HEK293 (cell line): ENCODE results near the gene IFRD2.

Experiments used
- ZNF623 ChIP-seq: fragments of 450-650 bp; formaldehyde crosslinking; IDR thresholded peaks from 2 replicates; pipeline ENCODE4 v1.5.1; 2016; ENCODE audit warnings: missing biosample characterization, missing genetic modification characterization
- ZNF777 ChIP-seq: fragments of 450-650 bp; formaldehyde crosslinking; IDR thresholded peaks from 2 replicates; pipeline ENCODE4 v1.5.1; 2017; ENCODE audit warnings: missing biosample characterization, missing genetic modification characterization, borderline replicate concordance
- TF ChIP-seq, protein P1 (sequence below): fragments of 450-650 bp; formaldehyde crosslinking; IDR thresholded peaks from 2 replicates; pipeline ENCODE4 v1.5.1; 2016; ENCODE audit warnings: missing biosample characterization, missing genetic modification characterization
- TF ChIP-seq, protein P2 (sequence below): fragments of 450-650 bp; formaldehyde crosslinking; IDR thresholded peaks from 2 replicates; pipeline ENCODE4 v1.5.1; 2016; ENCODE audit warnings: missing biosample characterization, missing genetic modification characterization

DNA sequence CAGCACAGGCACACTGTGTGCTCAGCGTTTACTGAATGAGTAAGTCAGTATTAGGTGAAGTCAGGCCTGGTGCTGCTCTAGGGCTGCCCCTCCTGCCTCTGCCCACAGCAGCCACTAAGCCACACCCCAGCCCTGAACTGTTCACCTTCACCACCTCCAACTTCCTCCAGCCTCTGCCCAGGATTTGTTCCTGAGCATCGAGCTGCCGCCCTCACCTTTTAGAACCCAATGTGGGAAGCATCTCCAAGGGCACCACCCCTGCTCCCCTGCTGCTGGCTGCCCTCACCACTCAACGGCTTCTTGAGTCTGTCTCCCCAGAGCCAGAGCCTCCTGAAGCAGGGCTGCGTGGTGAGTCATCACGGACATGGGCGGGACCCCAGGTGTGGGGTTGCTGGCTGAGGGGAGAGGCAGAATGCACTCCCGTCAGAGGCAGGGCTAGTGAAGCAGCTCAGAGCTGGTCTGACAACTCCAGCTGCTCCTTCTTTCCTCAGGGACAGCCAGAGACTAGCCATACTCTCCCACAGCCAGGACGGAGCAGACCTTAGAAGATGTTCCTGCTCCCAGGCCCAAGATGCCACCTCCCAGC is 24.5 kb upstream of the IFRD2 start:
- no peak for TF ChIP-seq ZNF777
- TF ChIP-seq, protein P1, sequence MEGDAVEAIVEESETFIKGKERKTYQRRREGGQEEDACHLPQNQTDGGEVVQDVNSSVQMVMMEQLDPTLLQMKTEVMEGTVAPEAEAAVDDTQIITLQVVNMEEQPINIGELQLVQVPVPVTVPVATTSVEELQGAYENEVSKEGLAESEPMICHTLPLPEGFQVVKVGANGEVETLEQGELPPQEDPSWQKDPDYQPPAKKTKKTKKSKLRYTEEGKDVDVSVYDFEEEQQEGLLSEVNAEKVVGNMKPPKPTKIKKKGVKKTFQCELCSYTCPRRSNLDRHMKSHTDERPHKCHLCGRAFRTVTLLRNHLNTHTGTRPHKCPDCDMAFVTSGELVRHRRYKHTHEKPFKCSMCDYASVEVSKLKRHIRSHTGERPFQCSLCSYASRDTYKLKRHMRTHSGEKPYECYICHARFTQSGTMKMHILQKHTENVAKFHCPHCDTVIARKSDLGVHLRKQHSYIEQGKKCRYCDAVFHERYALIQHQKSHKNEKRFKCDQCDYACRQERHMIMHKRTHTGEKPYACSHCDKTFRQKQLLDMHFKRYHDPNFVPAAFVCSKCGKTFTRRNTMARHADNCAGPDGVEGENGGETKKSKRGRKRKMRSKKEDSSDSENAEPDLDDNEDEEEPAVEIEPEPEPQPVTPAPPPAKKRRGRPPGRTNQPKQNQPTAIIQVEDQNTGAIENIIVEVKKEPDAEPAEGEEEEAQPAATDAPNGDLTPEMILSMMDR (tag by site-specific recombination) = no peak
- TF ChIP-seq ZNF623 = no peak
- TF ChIP-seq, protein P2, sequence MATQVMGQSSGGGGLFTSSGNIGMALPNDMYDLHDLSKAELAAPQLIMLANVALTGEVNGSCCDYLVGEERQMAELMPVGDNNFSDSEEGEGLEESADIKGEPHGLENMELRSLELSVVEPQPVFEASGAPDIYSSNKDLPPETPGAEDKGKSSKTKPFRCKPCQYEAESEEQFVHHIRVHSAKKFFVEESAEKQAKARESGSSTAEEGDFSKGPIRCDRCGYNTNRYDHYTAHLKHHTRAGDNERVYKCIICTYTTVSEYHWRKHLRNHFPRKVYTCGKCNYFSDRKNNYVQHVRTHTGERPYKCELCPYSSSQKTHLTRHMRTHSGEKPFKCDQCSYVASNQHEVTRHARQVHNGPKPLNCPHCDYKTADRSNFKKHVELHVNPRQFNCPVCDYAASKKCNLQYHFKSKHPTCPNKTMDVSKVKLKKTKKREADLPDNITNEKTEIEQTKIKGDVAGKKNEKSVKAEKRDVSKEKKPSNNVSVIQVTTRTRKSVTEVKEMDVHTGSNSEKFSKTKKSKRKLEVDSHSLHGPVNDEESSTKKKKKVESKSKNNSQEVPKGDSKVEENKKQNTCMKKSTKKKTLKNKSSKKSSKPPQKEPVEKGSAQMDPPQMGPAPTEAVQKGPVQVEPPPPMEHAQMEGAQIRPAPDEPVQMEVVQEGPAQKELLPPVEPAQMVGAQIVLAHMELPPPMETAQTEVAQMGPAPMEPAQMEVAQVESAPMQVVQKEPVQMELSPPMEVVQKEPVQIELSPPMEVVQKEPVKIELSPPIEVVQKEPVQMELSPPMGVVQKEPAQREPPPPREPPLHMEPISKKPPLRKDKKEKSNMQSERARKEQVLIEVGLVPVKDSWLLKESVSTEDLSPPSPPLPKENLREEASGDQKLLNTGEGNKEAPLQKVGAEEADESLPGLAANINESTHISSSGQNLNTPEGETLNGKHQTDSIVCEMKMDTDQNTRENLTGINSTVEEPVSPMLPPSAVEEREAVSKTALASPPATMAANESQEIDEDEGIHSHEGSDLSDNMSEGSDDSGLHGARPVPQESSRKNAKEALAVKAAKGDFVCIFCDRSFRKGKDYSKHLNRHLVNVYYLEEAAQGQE (tag by site-specific recombination) = no peak
